Measurements from ENCODE around the gene RPTOR. TPM values are rescaled to one million over a fixed set of nuclear protein-coding genes. Genes with fewer than 3 reads are reported as not detected.

RPTOR gene
- total and polyA plus RNA-seq, 2 donors (not counting 3 experiments of a cell fraction or from before 2014, with no cell fraction given): 10.7 to 41.8 TPM

DNA sequence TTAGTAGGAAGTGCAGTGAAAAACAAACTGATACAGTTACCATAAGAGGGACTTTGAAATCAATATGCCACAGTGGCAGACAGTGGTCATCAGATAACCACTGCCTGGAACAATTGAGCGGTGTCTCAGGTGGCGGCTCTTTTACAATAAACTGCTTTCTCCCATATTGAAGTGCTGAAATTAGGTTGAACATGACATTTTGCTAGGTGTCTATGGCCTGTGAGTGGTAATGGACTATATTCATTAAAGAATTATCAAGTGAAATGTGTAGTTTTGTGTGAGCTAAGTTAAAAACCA is 214.7 kb downstream of the RPTOR start:
- Histone ChIP-seq H4K20me1 (replicated peaks; ENCODE audit: control insufficient read depth, extremely low read depth, insufficient read depth, low read length) (no peaks in the 10 kb centered on the region), H2AFZ (ENCODE audit: low read depth, low read length) (no peak overlapping the region), H3K36me3 (ENCODE audit: control insufficient read depth in 2 of 2, extremely low read depth in 1 of 2, insufficient read depth in 2 of 2, low read length in 2 of 2) (no peaks in the 10 kb centered on the region), H3K79me2 (ENCODE audit: control insufficient read depth, insufficient read depth, low read length) (no peaks in the 10 kb centered on the region), H3K27ac (ENCODE audit: insufficient read depth, low read depth, low read length) (peak overlapping the region; percentile 32), H3K9me3 (replicated peaks; ENCODE audit: control insufficient read depth, insufficient read depth, low read length) (no peaks in the 10 kb centered on the region), H3K4me2 (ENCODE audit: insufficient read depth, low read length) (no peak overlapping the region), H3K27me3 (ENCODE audit: control insufficient read depth in 2 of 2, insufficient read depth in 2 of 2, low read length in 2 of 2) (no peaks in the 10 kb centered on the region), H3K4me3 (replicated peaks in 1 of 3; ENCODE audit: insufficient read depth in 1 of 3, low read depth in 1 of 3, low read length in 3 of 3) (no peak overlapping the region), H3K9me1 (replicated peaks; ENCODE audit: control insufficient read depth, extremely low read depth, insufficient read depth, low read length) (no peaks in the 10 kb centered on the region), H3K9ac (replicated peaks; ENCODE audit: extremely low read depth, insufficient read depth, low read length) (no peak overlapping the region), H3K4me1 (ENCODE audit: control insufficient read depth, extremely low read depth, insufficient read depth, low read length) (peaks cover 49% of the 10 kb centered on the region)
- ChIA-PET CTCF (interaction anchor here (1.0 kb wide), 1 partner anchor 142 kb away, joined by 3 read pairs; no protein-coding TSS in a partner anchor), POLR2A (no interaction called here)
- TF ChIP-seq POLR2A (IDR thresholded peaks at IDR 0.05; ENCODE audit: low read depth, low read length) (no peak), EZH2 (IDR thresholded peaks at IDR 0.05; ENCODE audit: borderline replicate concordance, low read depth, low read length, severe bottlenecking) (no peak), FOS (IDR thresholded peaks at IDR 0.05; ENCODE audit: borderline replicate concordance, insufficient read depth, low read length) (no peak), JUN (IDR thresholded peaks at IDR 0.05; ENCODE audit: borderline replicate concordance, insufficient read depth, insufficient read length, low read depth) (no peak), MYC (IDR thresholded peaks at IDR 0.05; ENCODE audit: low read depth, low read length) (no peak), POLR2AphosphoS5 (IDR thresholded peaks at IDR 0.05; ENCODE audit: insufficient read depth, low read depth, low read length) (no peak), GATA2 (IDR thresholded peaks at IDR 0.05; ENCODE audit: insufficient read depth, insufficient read length, low read depth, low read length) (no peak)
- TF ChIP-seq, protein P1, sequence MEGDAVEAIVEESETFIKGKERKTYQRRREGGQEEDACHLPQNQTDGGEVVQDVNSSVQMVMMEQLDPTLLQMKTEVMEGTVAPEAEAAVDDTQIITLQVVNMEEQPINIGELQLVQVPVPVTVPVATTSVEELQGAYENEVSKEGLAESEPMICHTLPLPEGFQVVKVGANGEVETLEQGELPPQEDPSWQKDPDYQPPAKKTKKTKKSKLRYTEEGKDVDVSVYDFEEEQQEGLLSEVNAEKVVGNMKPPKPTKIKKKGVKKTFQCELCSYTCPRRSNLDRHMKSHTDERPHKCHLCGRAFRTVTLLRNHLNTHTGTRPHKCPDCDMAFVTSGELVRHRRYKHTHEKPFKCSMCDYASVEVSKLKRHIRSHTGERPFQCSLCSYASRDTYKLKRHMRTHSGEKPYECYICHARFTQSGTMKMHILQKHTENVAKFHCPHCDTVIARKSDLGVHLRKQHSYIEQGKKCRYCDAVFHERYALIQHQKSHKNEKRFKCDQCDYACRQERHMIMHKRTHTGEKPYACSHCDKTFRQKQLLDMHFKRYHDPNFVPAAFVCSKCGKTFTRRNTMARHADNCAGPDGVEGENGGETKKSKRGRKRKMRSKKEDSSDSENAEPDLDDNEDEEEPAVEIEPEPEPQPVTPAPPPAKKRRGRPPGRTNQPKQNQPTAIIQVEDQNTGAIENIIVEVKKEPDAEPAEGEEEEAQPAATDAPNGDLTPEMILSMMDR (IDR thresholded peaks at IDR 0.05; ENCODE audit: extremely low read depth in 1 of 2, insufficient read depth in 1 of 2, low read depth in 1 of 2, low read length in 2 of 2): no peak
- TF ChIP-seq, protein P2, sequence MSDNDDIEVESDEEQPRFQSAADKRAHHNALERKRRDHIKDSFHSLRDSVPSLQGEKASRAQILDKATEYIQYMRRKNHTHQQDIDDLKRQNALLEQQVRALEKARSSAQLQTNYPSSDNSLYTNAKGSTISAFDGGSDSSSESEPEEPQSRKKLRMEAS (IDR thresholded peaks at IDR 0.05; ENCODE audit: insufficient read depth, insufficient read length): no peak
- BruUV-seq (replicated peaks): no TSS peak
- no peak for FAIRE-seq
- intact Hi-C loops (cut with micrococcal nuclease): no loop called here
- dilution Hi-C loops (cut with MboI; ENCODE audit: extremely low pct_ligation_motif_present, low sequenced_read_pairs): no loop called here
- no peak for DNase-seq (ENCODE audit: low read depth, low spot score)

Measured in endothelial cell of umbilical vein (primary cell).